Urinary bladder (tissue), 4 donors: ENCODE data around the gene SAMSN1. TPM values are rescaled to one million over a fixed set of nuclear protein-coding genes. Genes with fewer than 3 reads are reported as not detected.

Experiments
- DNase-seq: peaks from one replicate; pipeline ENCODE4 v3.0.0-alpha.2; 2015; ENCODE audit errors: extremely low spot score
- H3K27ac ChIP-seq: one replicate; pipeline ENCODE4 v1.5.1; 2013; ENCODE audit warnings: low read depth, mild to moderate bottlenecking, moderate library complexity
- H3K36me3 ChIP-seq: one replicate; pipeline ENCODE4 v1.6.1; 2013; ENCODE audit warnings: mild to moderate bottlenecking, moderate library complexity; ENCODE audit not compliant: insufficient read depth
- H3K4me1 ChIP-seq: one replicate; pipeline ENCODE4 v1.6.1; 2013; ENCODE audit warnings: mild to moderate bottlenecking, moderate library complexity; ENCODE audit not compliant: insufficient read depth
- H3K4me3 ChIP-seq: one replicate; pipeline ENCODE4 v1.5.1; 2013; ENCODE audit warnings: low read depth, low read length
- WGBS: extraction: QIAGEN DNeasy Blood & Tissue Kit; methylation state at CpG from one replicate; pipeline ENCODE4 v1.1.7; 2013; 5-methylcytosine and 5-hydroxymethylcytosine counted together
- polyA plus RNA-seq: library from polyadenylated mRNA; stranded (reverse); fragments of 200-250 nt; gene quantifications from one replicate; pipeline ENCODE4 v1.2.3, GENCODE V29; 2013
- total RNA-seq: library from RNA; depleted of rRNA; stranded (reverse); fragments of >200 nt; gene quantifications from one replicate; pipeline ENCODE4 v1.2.3, GENCODE V29; 2014
- donor health status: healthy with polysubstance abuse.
- donor health status: healthy.

Gene SAMSN1
- 16.2 TPM for total RNA-seq
- polyA plus RNA-seq: 11.3 TPM

DNA sequence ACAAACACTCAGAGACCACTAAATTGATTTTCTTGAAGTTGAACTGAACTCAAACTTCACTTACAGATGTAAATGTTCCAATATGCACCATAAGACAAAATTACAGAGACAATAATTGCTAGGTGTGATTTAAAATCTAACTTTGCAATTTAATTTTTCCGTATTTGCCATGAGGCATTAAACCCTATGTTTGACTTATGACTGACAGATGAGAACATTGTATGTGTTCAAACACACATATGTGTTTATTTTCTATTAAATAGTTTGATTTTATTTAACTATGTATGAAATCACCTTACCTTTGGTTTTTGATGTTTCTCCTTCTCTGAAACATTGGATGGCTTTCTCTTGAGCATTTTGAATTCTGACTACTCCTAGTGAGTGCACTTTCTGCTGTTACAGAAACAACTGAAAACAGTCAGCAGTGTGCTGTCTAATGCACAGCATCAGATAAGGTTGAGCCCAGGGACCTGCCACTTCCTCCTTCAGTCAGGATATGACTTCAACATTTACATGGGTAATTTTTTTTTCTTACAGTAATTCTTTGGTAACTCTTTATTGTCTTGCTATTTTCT, at the start of gene SAMSN1:
TSS of gene SAMSN1 (minus strand) at position 410 of the 575 bp plus-strand sequence. CDS start at position 356, 54 bp downstream.
- H3K36me3 ChIP-seq: no peaks in the 10 kb centered on the region
- no peak for DNase-seq
- no peak within 1 kb of the TSS for H3K27ac ChIP-seq
- H3K4me1 ChIP-seq: no peaks in the 10 kb centered on the region
- H3K4me3 ChIP-seq: no peak within 1 kb of the TSS
- WGBS: 69% methylated on average over 1 of the region's 1 CpG

DNA sequence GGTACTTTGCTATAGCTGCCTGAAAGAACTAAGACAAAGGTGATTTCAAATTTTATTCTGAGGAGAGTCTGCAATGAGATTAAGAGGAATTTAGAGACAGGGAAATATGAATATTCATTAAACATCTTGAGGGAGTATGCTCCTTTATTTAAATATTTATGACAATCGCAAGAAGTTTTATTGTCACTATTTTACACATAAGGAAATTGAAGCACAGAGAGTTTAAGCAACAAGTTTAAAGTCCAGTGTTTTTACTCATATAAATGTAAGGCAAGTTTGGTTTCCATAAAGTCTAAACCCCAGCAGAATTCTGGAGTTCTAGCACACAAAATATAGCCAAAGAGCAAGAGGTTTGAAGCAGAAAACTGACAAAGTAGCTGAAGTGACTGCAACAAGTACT, 49.3 kb upstream of the SAMSN1 start:
- 98% methylated on average over 1 of the region's 1 CpG for WGBS
- no peaks in the 10 kb centered on the region for H3K36me3 ChIP-seq
- no peak overlapping the region for H3K27ac ChIP-seq
- peaks cover 1% of the 10 kb centered on the region for H3K4me1 ChIP-seq
- no peak overlapping the region for H3K4me3 ChIP-seq
- DNase-seq: no peak

DNA sequence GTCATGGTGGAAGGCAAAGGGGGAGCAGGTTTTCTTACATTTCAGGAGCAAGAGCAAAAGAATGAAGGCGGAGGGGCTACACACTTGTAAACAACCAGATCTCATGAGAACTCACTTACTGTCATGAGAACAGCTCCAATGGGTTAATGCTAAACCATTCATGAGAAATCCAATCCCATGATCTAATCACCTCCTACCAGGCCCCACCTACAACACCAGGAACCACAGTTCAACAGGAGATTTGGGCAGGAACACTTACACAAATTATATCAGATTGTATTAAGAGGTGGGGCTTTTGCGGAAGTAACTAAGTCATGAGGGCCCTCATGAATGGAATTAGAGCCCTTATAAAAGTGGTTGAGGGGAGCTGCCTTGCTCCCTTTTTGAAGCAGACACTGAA, 48.9 kb upstream of the SAMSN1 start:
- Histone ChIP-seq H3K36me3 (no peaks in the 10 kb centered on the region), H3K4me1 (peaks cover 1% of the 10 kb centered on the region), H3K27ac (no peak overlapping the region), H3K4me3 (no peak overlapping the region)
- DNase-seq: no peak
- WGBS: over 99% methylated on average over 2 of the region's 2 CpGs

DNA sequence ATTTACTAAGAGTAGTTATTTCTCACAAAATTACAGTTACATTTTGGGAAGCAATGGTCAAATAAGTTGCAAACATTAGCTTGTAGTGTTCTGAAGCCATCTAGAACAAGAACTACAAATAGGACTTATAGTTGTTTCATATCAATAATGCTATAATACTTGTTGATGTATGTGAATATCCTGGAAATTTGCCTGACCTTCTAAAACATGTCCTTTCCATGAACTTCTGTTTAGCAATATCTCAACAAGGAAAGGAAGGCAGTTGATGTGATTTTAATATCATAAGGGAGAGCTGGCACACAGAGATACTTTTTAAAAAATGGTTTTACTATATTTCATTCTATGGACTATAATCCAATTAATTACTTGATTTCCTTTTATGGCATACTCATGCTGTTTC, 47.1 kb upstream of the SAMSN1 start:
- DNase-seq: no peak
- no peaks in the 10 kb centered on the region for H3K4me1 ChIP-seq

DNA sequence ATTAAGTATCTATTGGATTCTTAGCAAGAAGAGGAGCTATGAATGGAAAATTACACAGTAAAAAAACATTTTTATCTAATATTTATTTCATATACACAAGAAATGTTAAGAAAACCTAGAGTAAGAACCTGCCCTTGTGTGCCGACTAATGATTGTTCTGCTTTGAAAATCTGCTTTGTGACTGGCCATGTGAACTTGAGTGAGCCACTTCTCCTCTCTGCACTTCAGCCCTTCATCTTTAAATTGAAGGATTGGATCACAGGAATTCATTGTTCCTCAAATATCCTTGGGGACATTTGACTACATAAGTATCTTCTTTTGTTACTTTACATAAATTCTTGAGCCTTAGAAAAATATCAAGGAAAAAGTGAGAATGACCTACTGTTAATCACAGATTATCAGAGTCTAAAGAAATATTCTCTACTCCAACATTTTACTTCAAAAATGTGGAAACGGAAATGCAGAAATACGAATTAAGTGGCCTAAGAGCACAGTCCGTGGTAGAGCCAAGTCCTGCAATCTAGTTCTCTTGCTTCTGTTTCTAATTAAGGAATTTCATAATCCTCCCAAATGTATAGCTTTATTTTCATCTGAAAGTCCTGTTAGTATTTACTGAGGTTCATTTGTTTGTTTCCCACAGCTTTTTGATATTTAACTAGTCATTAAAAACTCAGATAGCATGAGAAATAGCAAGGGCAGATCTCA, 46.3 kb upstream of the SAMSN1 start:
- Histone ChIP-seq H3K4me3 (no peak overlapping the region), H3K4me1 (no peaks in the 10 kb centered on the region), H3K36me3 (no peaks in the 10 kb centered on the region), H3K27ac (no peak overlapping the region)
- WGBS: 82% methylated on average over 4 of the region's 4 CpGs
- DNase-seq: no peak

More for the DNA sequence above, 47.1 kb upstream of the SAMSN1 start:
- H3K4me3 ChIP-seq: no peak overlapping the region
- H3K27ac ChIP-seq: no peak overlapping the region
- no peaks in the 10 kb centered on the region for H3K36me3 ChIP-seq

DNA sequence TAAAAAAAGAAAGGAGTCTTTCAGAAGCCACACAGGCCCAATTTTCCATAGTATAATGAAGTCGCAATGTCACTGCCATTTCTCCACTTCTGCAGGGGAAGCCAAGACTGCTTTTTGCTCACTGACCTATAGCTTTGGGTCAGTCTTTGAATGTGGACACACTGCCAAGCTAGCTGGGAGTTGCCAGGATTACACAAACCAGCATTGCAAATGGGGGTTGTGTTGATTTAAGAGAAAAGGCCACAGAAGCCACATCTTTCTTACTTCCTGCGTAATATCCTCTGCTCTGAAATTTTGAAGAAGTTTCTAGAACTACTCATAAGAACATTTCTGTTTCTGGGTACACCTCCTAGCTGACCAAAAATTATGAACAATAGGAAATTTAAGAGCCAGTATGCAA, 45.8 kb upstream of the SAMSN1 start:
- DNase-seq: no peak
- 70% methylated on average over 2 of the region's 2 CpGs for WGBS
- H3K4me1 ChIP-seq: no peaks in the 10 kb centered on the region
- no peak overlapping the region for H3K4me3 ChIP-seq
- no peaks in the 10 kb centered on the region for H3K36me3 ChIP-seq
- no peak overlapping the region for H3K27ac ChIP-seq

DNA sequence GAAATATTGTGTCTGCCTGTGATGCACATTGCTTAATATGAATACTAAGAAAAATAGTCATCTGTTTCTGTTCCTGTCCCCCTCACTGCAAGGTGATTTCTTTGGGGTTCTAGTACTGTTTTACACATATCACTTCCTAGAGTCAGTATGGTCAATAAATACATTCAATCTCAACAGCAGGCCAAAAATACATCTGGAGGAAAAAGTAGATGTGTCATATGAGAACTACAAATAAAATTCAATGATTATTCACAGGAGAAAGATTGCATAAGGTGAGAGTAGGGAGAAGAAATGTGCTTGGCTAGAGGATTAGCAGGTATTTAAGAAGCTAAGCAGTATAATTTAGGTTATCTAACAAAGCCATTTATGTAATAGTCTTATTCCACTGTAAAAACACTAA, 45.3 kb upstream of the SAMSN1 start:
- H3K4me3 ChIP-seq: no peak overlapping the region
- H3K4me1 ChIP-seq: no peaks in the 10 kb centered on the region
- no peak for DNase-seq
- H3K27ac ChIP-seq: no peak overlapping the region
- no peaks in the 10 kb centered on the region for H3K36me3 ChIP-seq

DNA sequence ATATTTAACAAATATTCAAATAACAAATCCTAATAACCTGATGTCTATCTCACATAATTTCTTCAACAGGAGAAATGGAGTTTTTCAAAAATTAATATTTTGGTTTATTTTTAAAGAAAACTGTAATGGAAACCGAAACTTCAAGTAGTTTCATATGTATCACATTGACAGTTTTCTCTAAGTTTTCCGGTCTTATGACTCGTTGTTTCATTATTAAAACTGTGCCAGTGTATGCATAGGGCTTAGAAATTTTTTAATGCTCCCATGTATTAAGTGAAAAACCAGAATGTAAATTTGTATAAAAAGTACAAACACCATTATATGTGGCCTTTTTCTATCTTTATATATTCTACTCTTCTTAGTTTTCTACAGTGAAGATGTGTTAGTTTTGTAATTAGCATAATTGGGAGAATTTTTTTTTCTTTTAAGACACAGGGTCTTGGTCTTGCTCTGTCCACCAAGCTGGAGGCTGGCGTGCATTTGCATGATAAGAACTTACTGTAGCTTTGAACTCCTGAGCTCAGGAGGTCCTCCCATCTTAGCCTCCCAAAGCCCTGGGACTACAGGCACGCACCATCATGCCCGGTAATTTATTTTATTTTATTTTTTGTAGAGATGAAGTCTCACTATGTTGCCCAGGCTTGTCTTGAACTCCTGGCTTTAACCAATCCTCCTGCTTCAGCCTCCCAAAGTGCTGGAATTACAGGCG, 43.9 kb upstream of the SAMSN1 start:
- H3K4me1 ChIP-seq: no peaks in the 10 kb centered on the region
- H3K4me3 ChIP-seq: no peak overlapping the region
- H3K27ac ChIP-seq: no peak overlapping the region
- 77% methylated on average over 7 of the region's 7 CpGs for WGBS
- H3K36me3 ChIP-seq: no peaks in the 10 kb centered on the region
- DNase-seq: no peak

DNA sequence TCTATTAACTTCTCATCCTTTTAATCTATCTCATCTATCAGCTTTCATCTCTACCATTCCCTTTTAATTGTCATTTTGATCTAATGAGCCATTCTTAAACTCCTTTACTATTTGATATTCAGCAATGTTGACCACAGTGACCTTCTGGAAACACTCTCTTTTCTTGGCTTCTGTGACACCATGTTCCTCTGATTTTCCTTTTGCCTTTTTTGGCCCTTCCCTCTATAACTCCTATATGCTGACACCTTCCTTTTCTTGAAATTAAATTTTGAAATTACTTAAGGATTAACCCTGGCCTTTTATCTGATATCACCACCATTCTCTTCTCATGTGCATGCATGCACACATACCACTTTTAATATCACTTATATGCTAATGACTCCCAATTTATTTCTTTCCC, 41.2 kb upstream of the SAMSN1 start:
- DNase-seq: no peak
- Histone ChIP-seq H3K27ac (no peak overlapping the region), H3K36me3 (no peaks in the 10 kb centered on the region), H3K4me3 (no peak overlapping the region), H3K4me1 (no peaks in the 10 kb centered on the region)

DNA sequence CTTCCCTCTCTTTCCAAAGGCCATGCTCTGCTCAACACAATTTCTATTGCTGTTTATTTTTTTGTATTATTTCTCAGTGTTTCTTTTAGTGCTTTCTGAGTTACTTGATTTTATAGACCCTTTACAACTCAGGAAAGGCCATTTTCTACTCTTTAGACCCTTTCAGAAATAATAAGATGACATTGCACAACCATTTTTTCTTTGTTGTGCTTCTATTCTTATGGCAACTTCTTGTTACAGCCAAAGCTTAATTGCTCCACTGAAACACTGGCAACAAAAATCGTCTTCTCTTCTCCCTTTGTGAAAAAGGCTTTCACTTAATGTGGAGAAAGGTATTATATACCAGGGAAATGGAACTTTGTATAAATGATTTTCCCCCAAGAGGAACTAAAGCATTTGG, 39.0 kb upstream of the SAMSN1 start:
- WGBS: 59% methylated on average over 1 of the region's 1 CpG
- no peaks in the 10 kb centered on the region for H3K36me3 ChIP-seq
- H3K4me1 ChIP-seq: no peaks in the 10 kb centered on the region
- DNase-seq: no peak
- H3K27ac ChIP-seq: no peak overlapping the region
- H3K4me3 ChIP-seq: no peak overlapping the region

DNA sequence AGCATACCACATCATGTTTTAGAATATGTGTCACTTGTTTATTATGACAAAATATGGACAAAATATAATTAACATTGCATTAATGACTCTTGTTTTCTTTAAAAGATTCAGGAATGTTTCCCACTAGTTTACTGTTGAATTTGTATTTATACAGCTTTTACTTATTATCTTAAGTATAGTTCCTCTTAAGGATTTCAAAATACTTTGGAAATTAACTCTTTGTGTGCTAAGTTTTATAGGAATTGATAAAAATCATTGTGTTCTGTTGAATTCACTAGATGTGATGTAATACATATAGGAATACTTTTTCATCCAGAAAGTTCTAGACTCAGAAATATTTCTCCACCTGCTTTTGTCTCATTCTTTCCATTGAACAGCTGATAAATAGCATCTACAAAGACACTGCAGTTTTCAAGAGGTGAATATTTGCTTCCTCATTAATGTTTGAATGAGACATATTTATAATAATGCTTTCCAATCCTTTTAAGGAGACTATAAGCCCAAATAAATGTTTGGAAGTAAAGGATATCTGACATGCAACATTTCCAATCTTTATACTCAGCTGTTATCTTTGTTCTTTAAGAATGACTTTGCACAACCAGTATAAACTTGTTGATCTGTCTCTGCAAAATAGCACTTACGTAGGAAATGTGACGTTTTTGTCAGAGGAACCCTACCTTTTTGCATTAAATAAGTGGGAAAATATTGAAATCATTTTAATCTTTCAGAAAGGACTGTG, 38.4 kb upstream of the SAMSN1 start:
- no peak overlapping the region for H3K4me3 ChIP-seq
- no peak for DNase-seq
- no peaks in the 10 kb centered on the region for H3K36me3 ChIP-seq
- 44% methylated on average over 2 of the region's 2 CpGs for WGBS
- H3K4me1 ChIP-seq: no peaks in the 10 kb centered on the region
- no peak overlapping the region for H3K27ac ChIP-seq

DNA sequence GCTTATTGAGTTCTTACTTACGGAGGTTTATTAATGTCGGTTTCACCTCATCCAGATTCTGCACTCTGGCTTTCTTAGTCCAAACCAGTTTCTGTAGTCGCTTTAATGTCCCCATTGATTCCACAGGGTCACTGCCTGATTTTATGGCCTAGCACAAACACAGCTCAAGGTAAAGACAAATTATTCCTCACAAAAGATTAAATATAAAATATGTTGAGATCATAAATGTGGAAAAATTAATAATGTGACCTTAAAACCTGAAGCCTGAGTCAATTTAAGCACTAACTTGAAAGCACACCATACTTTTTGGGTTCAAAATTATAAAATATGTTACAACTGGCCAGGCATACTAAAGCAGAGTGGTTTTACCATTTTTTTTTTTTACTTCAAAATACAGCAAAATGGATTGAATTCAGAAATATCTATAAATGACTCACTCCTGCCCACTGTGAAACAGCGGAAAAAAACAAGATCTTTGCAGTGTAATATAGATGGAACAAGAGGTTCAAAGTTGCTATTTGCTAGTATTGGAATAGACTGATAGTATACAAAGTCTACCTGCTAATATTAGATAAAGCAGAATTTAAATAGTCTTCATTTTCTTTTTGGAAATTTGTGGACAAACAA, 37.6 kb upstream of the SAMSN1 start:
- no peaks in the 10 kb centered on the region for H3K36me3 ChIP-seq
- DNase-seq: no peak
- no peak overlapping the region for H3K27ac ChIP-seq
- no peaks in the 10 kb centered on the region for H3K4me1 ChIP-seq
- WGBS: 96% methylated on average over 4 of the region's 4 CpGs
- H3K4me3 ChIP-seq: no peak overlapping the region

DNA sequence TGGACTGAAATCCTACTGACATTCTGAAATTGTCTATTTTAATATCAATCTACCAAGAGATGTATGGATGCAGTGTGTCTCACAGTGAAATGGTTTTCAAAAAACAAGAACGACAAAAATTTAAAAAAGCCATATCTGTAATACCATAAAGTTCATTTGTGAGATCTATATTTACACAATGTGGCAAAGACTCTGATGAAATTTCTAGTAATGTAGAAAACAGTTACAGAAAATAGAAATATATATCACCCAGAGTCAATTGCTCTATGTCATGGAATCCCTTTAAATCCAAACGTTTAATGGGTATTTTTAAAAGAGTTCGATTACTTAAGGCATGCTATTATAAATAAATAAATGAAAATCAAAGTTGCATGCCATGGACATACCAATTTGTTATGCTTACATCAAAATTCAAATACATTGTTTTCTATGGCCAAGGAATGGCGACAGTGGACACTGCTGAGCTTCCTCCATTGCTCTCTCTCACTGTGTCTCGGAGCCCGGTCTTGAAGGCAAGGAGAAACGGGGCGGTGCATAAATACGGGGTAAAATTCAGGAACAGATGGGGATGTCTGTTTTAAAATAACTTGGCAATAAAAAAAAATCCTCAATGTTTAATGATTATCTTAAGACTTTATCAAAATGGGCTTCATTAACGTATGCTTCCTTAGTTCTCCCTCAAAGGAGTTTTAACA, 37.0 kb upstream of the SAMSN1 start:
- WGBS: 84% methylated on average over 10 of the region's 10 CpGs
- Histone ChIP-seq H3K4me3 (no peak overlapping the region), H3K27ac (no peak overlapping the region), H3K36me3 (no peaks in the 10 kb centered on the region), H3K4me1 (no peaks in the 10 kb centered on the region)
- DNase-seq: no peak
